ENCODE measurements around the gene NBPF3. TPM values are rescaled to one million over a fixed set of nuclear protein-coding genes. Genes with fewer than 3 reads are reported as not detected.
"Not testable (repeated sequence)": the region's sequence is repeated elsewhere in the genome, so short reads cannot be mapped to it uniquely, and the experiment has no call there.

Gene NBPF3
- total and polyA plus RNA-seq, 8 donors: 1.1 to 42.8 (median 10.1) TPM

- Histone ChIP-seq H3K27ac (peak overlapping the region in 1 of 5 donors; percentile 78), H3K9me3 (no peaks in the 10 kb centered on the region), H3K27me3 (peaks cover 0 to 7% (median 0%) of the 10 kb centered on the region in 3 donors), H3K4me1 (peaks cover 0 to 15% (median 3%) of the 10 kb centered on the region in 4 donors), H3K36me3 (no peaks in the 10 kb centered on the region), H3K4me3 (no peak overlapping the region)
- intact Hi-C loops (cut with DNase I; ENCODE audit: low total_unique reads): loop anchor here (10.0 kb wide), 1 partner anchor 137 kb away; no protein-coding TSS in a partner anchor
- 77 to 86% (median 83%) methylated on average over 13 of the region's 13 CpGs for WGBS, 5 donors
- TF ChIP-seq POLR2AphosphoS5 (IDR thresholded peaks at IDR 0.05) (no peak), EP300 (IDR thresholded peaks at IDR 0.05) (no peak), POLR2A (IDR thresholded peaks at IDR 0.05) (no peak)
- TF ChIP-seq, protein P1, sequence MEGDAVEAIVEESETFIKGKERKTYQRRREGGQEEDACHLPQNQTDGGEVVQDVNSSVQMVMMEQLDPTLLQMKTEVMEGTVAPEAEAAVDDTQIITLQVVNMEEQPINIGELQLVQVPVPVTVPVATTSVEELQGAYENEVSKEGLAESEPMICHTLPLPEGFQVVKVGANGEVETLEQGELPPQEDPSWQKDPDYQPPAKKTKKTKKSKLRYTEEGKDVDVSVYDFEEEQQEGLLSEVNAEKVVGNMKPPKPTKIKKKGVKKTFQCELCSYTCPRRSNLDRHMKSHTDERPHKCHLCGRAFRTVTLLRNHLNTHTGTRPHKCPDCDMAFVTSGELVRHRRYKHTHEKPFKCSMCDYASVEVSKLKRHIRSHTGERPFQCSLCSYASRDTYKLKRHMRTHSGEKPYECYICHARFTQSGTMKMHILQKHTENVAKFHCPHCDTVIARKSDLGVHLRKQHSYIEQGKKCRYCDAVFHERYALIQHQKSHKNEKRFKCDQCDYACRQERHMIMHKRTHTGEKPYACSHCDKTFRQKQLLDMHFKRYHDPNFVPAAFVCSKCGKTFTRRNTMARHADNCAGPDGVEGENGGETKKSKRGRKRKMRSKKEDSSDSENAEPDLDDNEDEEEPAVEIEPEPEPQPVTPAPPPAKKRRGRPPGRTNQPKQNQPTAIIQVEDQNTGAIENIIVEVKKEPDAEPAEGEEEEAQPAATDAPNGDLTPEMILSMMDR (IDR thresholded peaks at IDR 0.05): no peak
- DNase-seq: no peak
These were observed 77.9 kb downstream of the NBPF3 start for GRCh38 chr1:21517660-21518480.

DNA sequence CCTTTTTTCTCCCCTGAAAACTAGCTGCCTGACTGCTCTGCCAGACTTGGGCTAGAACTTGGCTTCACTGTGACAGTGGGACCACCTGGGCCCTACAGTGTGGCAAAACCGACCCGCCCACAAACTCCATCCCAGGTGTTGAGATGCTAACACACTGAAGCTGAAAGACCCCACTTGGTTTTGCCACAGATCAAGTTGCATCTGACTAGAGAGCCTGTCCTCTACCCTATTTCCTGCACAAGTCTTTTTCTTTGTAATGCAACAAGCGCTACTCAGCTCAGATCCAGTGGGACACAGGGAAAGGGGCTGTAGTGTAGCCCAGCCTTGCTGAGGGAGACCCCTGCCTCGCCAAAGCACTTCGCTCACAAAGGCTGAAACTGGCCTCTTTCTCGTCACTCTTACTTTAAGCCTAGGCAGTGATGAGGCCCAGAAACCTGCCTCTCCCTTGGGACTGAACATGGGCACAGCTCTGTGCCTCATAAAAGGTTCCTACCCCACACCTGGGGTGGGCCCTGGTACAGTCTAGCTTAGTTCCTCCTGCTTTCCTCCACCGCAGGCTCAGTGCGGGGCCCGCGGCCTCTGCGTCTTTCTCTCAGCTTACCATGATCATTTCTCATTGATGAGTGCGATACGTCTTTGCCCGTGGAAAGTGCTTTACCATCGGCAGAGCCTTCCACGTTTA, 79.0 kb downstream of the NBPF3 start:
- Histone ChIP-seq H3K27ac (no peak overlapping the region), H3K9me3 (no peaks in the 10 kb centered on the region), H3K27me3 (peaks cover 0 to 7% (median 0%) of the 10 kb centered on the region in 3 donors), H3K36me3 (no peaks in the 10 kb centered on the region), H3K4me3 (no peak overlapping the region), H3K4me1 (peaks cover 0 to 15% (median 3%) of the 10 kb centered on the region in 4 donors)
- intact Hi-C loops (cut with DNase I; ENCODE audit: low total_unique reads): loop anchor here (10.0 kb wide), 1 partner anchor 136 kb away; no protein-coding TSS in a partner anchor
- DNase-seq: no peak
- 90 to 94% (median 93%) methylated on average over 16 of the region's 16 CpGs for WGBS, 5 donors
- TF ChIP-seq POLR2AphosphoS5 (IDR thresholded peaks at IDR 0.05) (no peak), POLR2A (IDR thresholded peaks at IDR 0.05) (no peak), EP300 (IDR thresholded peaks at IDR 0.05) (no peak)
- TF ChIP-seq, protein P1 (IDR thresholded peaks at IDR 0.05): no peak

GRCh38 chr1:21519486-21520070, 79.6 kb downstream of the NBPF3 start:
- intact Hi-C loops (cut with DNase I; ENCODE audit: low total_unique reads): loop anchor here (10.0 kb wide), 1 partner anchor 135 kb away; no protein-coding TSS in a partner anchor
- 88 to 93% (median 91%) methylated on average over 11 of the region's 11 CpGs for WGBS, 5 donors
- H3K4me3 ChIP-seq, DNase-seq, H3K9me3 ChIP-seq, H3K27ac ChIP-seq, H3K27me3 ChIP-seq, H3K36me3 ChIP-seq: not testable (repeated sequence)
- H3K4me1 ChIP-seq: peaks cover 0 to 15% (median 3%) of the 10 kb centered on the region in 4 donors

- intact Hi-C loops (cut with DNase I; ENCODE audit: low total_unique reads): no loop called here
- H3K27me3 ChIP-seq: no peaks in the 10 kb centered on the region
- H3K4me3 ChIP-seq: no peak overlapping the region
- peaks cover 0 to 15% (median 6%) of the 10 kb centered on the region in 4 donors for H3K4me1 ChIP-seq
- H3K27ac ChIP-seq: no peak overlapping the region
- WGBS, 5 donors: 84 to 90% (median 88%) methylated on average over 15 to 16 of the region's 16 CpGs
- H3K36me3 ChIP-seq: no peaks in the 10 kb centered on the region
- no peaks in the 10 kb centered on the region for H3K9me3 ChIP-seq
- no peak for DNase-seq
- no peak for TF ChIP-seq POLR2AphosphoS5 (IDR thresholded peaks at IDR 0.05)
- TF ChIP-seq EP300 (IDR thresholded peaks at IDR 0.05): no peak
- TF ChIP-seq POLR2A (IDR thresholded peaks at IDR 0.05): no peak
- TF ChIP-seq, protein P1 (IDR thresholded peaks at IDR 0.05): no peak
These were observed 81.2 kb downstream of the NBPF3 start for GRCh38 chr1:21520899-21521716.
